Endothelial cell of umbilical vein (primary cell): ENCODE data around the gene MCM6. TPM values are rescaled to one million over a fixed set of nuclear protein-coding genes. Genes with fewer than 3 reads are reported as not detected.

Source experiments
- BruUV-seq: library from RNA; stranded (reverse); fragments of 400-500 nt; replicated peaks from 2 replicates; lab custom pipeline; 2021; lab: Mats Ljungman, UMichigan
- CTCF ChIA-PET: fragments of 300-600, 350-600 bp; sonication (Branson Sonifier 250); formaldehyde crosslinking; loops from one replicate; lab custom pipeline; 2021; ENCODE audit warnings: antibody characterized with exemption, inconsistent platforms; lab: Charles Lee
- POLR2A ChIA-PET: fragments of 300-600, 350-600 bp; sonication (Branson Sonifier 250); formaldehyde crosslinking; loops from one replicate; lab custom pipeline; 2021; ENCODE audit warnings: antibody characterized with exemption, inconsistent platforms; lab: Charles Lee
- DNase-seq: peaks from one replicate; pipeline ENCODE4 v3.0.0-alpha.2; 2011; ENCODE audit warnings: low read depth, low spot score
- FAIRE-seq: peaks from 2 replicates; lab custom pipeline; 2011; peaks lifted over from hg19 to GRCh38; lab: Jason Lieb, UNC
- H2AFZ ChIP-seq: 2 replicates; pipeline ENCODE4 v1.6.0; 2012; ENCODE audit warnings: low read depth, low read length, control low read depth, inconsistent platforms
- H3K27ac ChIP-seq: 2 replicates; pipeline ENCODE4 v1.5.1; 2011; ENCODE audit warnings: low read depth, mild to moderate bottlenecking, control low read depth, low read length, moderate library complexity; ENCODE audit not compliant: insufficient read depth
- H3K27me3 ChIP-seq, 2 experiments: 2 replicates each; pipeline versions ENCODE4 v1.6.0 to v1.6.1; 2011; ENCODE audit warnings: low read length in 2 of 2, mixed read lengths in 1 of 2; ENCODE audit not compliant: control insufficient read depth in 2 of 2, insufficient read depth in 2 of 2
- H3K36me3 ChIP-seq, 2 experiments: 2 replicates in 1 of 2; 3 replicates in 1 of 2; pipeline ENCODE4 v1.5.1; 2011; ENCODE audit warnings: low read length in 2 of 2, mild to moderate bottlenecking in 1 of 2, moderate library complexity in 1 of 2; ENCODE audit not compliant: control insufficient read depth in 2 of 2, insufficient read depth in 2 of 2; ENCODE audit errors: extremely low read depth in 1 of 2
- H3K4me1 ChIP-seq: 3 replicates; pipeline ENCODE4 v1.5.1; 2011; ENCODE audit warnings: mild to moderate bottlenecking, low read length; ENCODE audit not compliant: control insufficient read depth, insufficient read depth; ENCODE audit errors: extremely low read depth
- H3K4me2 ChIP-seq: 2 replicates; pipeline ENCODE4 v1.6.1; 2011; ENCODE audit warnings: low read length, control low read depth, mixed read lengths; ENCODE audit not compliant: insufficient read depth
- H3K4me3 ChIP-seq, 3 experiments: fragments of 200-600 bp in 1 of 3; sonication (generic), shearing (Covaris generic) in 1 of 3; replicated peaks in 1 of 3; 2 replicates each; pipeline ENCODE4 v1.5.1; 2011 to 2016; ENCODE audit warnings: control low read depth in 3 of 3, low read length in 3 of 3, mild to moderate bottlenecking in 2 of 3, inconsistent platforms in 1 of 3, low read depth in 1 of 3, moderate library complexity in 1 of 3; ENCODE audit not compliant: insufficient read depth in 1 of 3
- H3K79me2 ChIP-seq: 2 replicates; pipeline ENCODE4 v1.6.0; 2012; ENCODE audit warnings: low read length, inconsistent platforms; ENCODE audit not compliant: control insufficient read depth, insufficient read depth
- H3K9ac ChIP-seq: replicated peaks from 2 replicates; pipeline ENCODE3; 2011; ENCODE audit warnings: low read length, control low read depth; ENCODE audit not compliant: insufficient read depth; ENCODE audit errors: extremely low read depth
- H3K9me1 ChIP-seq: replicated peaks from 3 replicates; pipeline ENCODE4 v1.6.0; 2011; ENCODE audit warnings: mild to moderate bottlenecking, low read length; ENCODE audit not compliant: control insufficient read depth, insufficient read depth; ENCODE audit errors: extremely low read depth
- H3K9me3 ChIP-seq: replicated peaks from 2 replicates; pipeline ENCODE4 v1.5.1; 2012; ENCODE audit warnings: low read length, inconsistent platforms; ENCODE audit not compliant: control insufficient read depth, insufficient read depth
- H4K20me1 ChIP-seq: replicated peaks from 2 replicates; pipeline ENCODE3; 2011; ENCODE audit warnings: mild to moderate bottlenecking, low read length; ENCODE audit not compliant: control insufficient read depth, insufficient read depth; ENCODE audit errors: extremely low read depth
- EZH2 ChIP-seq: IDR thresholded peaks from 2 replicates; pipeline ENCODE4 v1.6.1; 2012; ENCODE audit warnings: borderline replicate concordance, low read depth, mild to moderate bottlenecking, moderate library complexity, low read length, inconsistent platforms; ENCODE audit not compliant: severe bottlenecking
- FOS ChIP-seq: IDR thresholded peaks from 2 replicates; pipeline ENCODE4 v1.6.1; 2011; ENCODE audit warnings: mild to moderate bottlenecking, low read length, moderate library complexity, borderline replicate concordance; ENCODE audit not compliant: insufficient read depth
- GATA2 ChIP-seq: IDR thresholded peaks from 2 replicates; pipeline ENCODE4 v1.7.0; 2011; ENCODE audit warnings: low read depth, mild to moderate bottlenecking, moderate library complexity, mixed read lengths, low read length; ENCODE audit not compliant: insufficient read length, insufficient read depth
- JUN ChIP-seq: IDR thresholded peaks from 2 replicates; pipeline ENCODE4 v1.6.1; 2011; ENCODE audit warnings: borderline replicate concordance, low read depth; ENCODE audit not compliant: insufficient read length, insufficient read depth
- MAX ChIP-seq: IDR thresholded peaks from 2 replicates; pipeline ENCODE4 v1.6.1; 2011; ENCODE audit not compliant: insufficient read depth, insufficient read length
- MYC ChIP-seq: IDR thresholded peaks from one replicate; pipeline ENCODE4 v1.6.1; 2011; ENCODE audit warnings: mild to moderate bottlenecking, low read depth, low read length
- POLR2A ChIP-seq: IDR thresholded peaks from 2 replicates; pipeline ENCODE4 v1.6.1; 2012; ENCODE audit warnings: low read depth, mild to moderate bottlenecking, control low read depth, low read length
- POLR2AphosphoS5 ChIP-seq: IDR thresholded peaks from 2 replicates; pipeline ENCODE4 v1.6.1; 2012; ENCODE audit warnings: low read depth, mild to moderate bottlenecking, control low read depth, low read length, moderate library complexity; ENCODE audit not compliant: insufficient read depth
- dilution Hi-C: fragments of 300-500 bp; cut with MboI; formaldehyde crosslinking; loops from one replicate; pipeline ENCODE4 v1.15.0; 2019; ENCODE audit warnings: low sequenced_read_pairs; ENCODE audit not compliant: extremely low pct_ligation_motif_present
- intact Hi-C: fragments of 100-400 bp; cut with micrococcal nuclease; formaldehyde crosslinking; loops from one replicate; pipeline ENCODE4 v1.10.0; 2022
- polyA plus RNA-seq, 4 experiments: library from polyadenylated mRNA; depleted of rRNA in 3 of 4; stranded (reverse) in 3 of 4; unstranded in 1 of 4; fragments of >200 nt; gene quantifications; 2 replicates each; pipeline versions ENCODE4 v1.2.1 to v1.2.3, GENCODE V29; 2011 to 2012; ENCODE audit warnings: missing spikeins in 1 of 4
- total RNA-seq: library from RNA; stranded (reverse); gene quantifications from 2 replicates; pipeline ENCODE4 v1.2.3, GENCODE V29; 2021
- TF ChIP-seq, protein P1 (sequence below), 2 donors: IDR thresholded peaks; 1 replicate in 1 of 2; 2 replicates in 1 of 2; pipeline ENCODE4 v1.5.1; 2011; ENCODE audit warnings: low read length in 2 of 2, mild to moderate bottlenecking in 2 of 2, moderate library complexity in 2 of 2, control low read depth in 1 of 2, inconsistent platforms in 1 of 2, low read depth in 1 of 2; ENCODE audit not compliant: insufficient read depth in 1 of 2; ENCODE audit errors: extremely low read depth in 1 of 2

The MCM6 gene
- total and polyA plus RNA-seq, 2 donors (not counting 3 experiments of a cell fraction or from before 2014, with no cell fraction given) = 20.6 to 52.6 TPM

DNA sequence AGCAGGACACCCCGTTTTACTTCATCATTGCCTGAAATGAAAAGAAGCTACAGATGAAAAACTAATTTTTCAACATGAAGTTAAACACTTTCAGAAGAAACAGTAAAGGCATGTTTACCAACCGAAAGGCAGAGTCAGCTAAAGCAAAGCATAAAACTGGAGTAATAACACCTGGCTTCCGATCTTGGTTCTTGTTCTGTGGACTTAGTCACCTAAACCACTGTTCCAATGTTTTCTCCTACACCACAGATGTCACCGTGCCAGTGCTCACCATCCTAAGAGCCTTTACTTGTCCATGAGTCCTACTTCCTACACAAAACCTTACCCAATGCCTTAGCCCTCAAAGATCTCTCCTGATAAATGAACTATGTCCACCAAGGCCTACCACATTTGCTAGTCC, 13.5 kb downstream of the MCM6 start:
- no peak for TF ChIP-seq JUN
- TF ChIP-seq POLR2A = no peak
- TF ChIP-seq, protein P1, sequence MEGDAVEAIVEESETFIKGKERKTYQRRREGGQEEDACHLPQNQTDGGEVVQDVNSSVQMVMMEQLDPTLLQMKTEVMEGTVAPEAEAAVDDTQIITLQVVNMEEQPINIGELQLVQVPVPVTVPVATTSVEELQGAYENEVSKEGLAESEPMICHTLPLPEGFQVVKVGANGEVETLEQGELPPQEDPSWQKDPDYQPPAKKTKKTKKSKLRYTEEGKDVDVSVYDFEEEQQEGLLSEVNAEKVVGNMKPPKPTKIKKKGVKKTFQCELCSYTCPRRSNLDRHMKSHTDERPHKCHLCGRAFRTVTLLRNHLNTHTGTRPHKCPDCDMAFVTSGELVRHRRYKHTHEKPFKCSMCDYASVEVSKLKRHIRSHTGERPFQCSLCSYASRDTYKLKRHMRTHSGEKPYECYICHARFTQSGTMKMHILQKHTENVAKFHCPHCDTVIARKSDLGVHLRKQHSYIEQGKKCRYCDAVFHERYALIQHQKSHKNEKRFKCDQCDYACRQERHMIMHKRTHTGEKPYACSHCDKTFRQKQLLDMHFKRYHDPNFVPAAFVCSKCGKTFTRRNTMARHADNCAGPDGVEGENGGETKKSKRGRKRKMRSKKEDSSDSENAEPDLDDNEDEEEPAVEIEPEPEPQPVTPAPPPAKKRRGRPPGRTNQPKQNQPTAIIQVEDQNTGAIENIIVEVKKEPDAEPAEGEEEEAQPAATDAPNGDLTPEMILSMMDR (IDR thresholded peaks at IDR 0.05; ENCODE audit: extremely low read depth in 1 of 2, insufficient read depth in 1 of 2, low read depth in 1 of 2, low read length in 2 of 2) = no peak
- TF ChIP-seq MYC = no peak
- no peak for TF ChIP-seq POLR2AphosphoS5
- TF ChIP-seq MAX = no peak
- no peak for TF ChIP-seq FOS
- no peak for TF ChIP-seq GATA2
- no peak for TF ChIP-seq EZH2
- no TSS peak for BruUV-seq
- ChIA-PET CTCF (interaction anchor here (1.4 kb wide), 1 partner anchor 21 kb away, joined by 3 read pairs; no protein-coding TSS in a partner anchor), POLR2A (no interaction called here)
- Histone ChIP-seq H3K4me1 (no peaks in the 10 kb centered on the region), H3K4me3 (no peak overlapping the region), H3K27ac (no peak overlapping the region), H4K20me1 (no peaks in the 10 kb centered on the region), H3K9me1 (no peaks in the 10 kb centered on the region), H3K9me3 (no peaks in the 10 kb centered on the region), H3K9ac (no peak overlapping the region), H3K27me3 (no peaks in the 10 kb centered on the region), H3K4me2 (no peak overlapping the region), H3K79me2 (no peaks in the 10 kb centered on the region), H3K36me3 (peaks cover 0 to 16% of the 10 kb centered on the region in 2 experiments), H2AFZ (no peak overlapping the region)
- FAIRE-seq (no peak), DNase-seq (no peak)
- intact Hi-C loops = no loop called here
- dilution Hi-C loops = no loop called here
